22Rv1 (cell line): ENCODE measurements around the gene GRM8.

ENCODE experiments used
- CTCF ChIP-seq: fragments of 450-650 bp; IDR thresholded peaks from 2 replicates; pipeline ENCODE4 v1.5.1; 2017; ENCODE audit warnings: mild to moderate bottlenecking
- ZFX ChIP-seq: fragments of 450-650 bp; IDR thresholded peaks from 2 replicates; pipeline ENCODE4 v1.6.1; 2017; ENCODE audit warnings: antibody characterized with exemption, borderline replicate concordance

- no peak for TF ChIP-seq CTCF
- TF ChIP-seq ZFX: no peak
These were observed 212.7 kb downstream of the GRM8 start for GRCh38 chr7:127040042-127040441.
